Adrenal gland (tissue), 12 donors: Measurements from ENCODE around the gene SCFD2. TPM values are rescaled to one million over a fixed set of nuclear protein-coding genes. Genes with fewer than 3 reads are reported as not detected.

ENCODE experiments used
- DNase-seq, 7 donors: peaks; one replicate each; pipeline ENCODE4 v3.0.0-alpha.2; 2019 to 2020
- H3K27ac ChIP-seq, 5 donors: fragments of 200-600 bp; sonication (generic) in 4 of 5; 1 replicate in 3 of 5; 2 replicates in 2 of 5; pipeline versions ENCODE4 v1.5.1 to v1.8.0; 2016 to 2020; ENCODE audit warnings: mild to moderate bottlenecking in 1 of 5
- H3K27me3 ChIP-seq: fragments of 200-600 bp; 2 replicates; pipeline ENCODE4 v1.8.0; 2021
- H3K36me3 ChIP-seq, 2 donors: fragments of 200-600 bp; replicated peaks in 1 of 2; 1 replicate in 1 of 2; 2 replicates in 1 of 2; pipeline versions ENCODE4 v1.5.1 to v1.8.0; 2018 to 2022
- H3K4me1 ChIP-seq, 2 donors: fragments of 200-600 bp; replicated peaks in 1 of 2; 1 replicate in 1 of 2; 2 replicates in 1 of 2; pipeline versions ENCODE4 v1.5.1 to v1.8.0; 2018 to 2021
- H3K4me3 ChIP-seq, 4 donors: fragments of 200-600 bp; sonication (generic) in 3 of 4; one replicate each; pipeline ENCODE4 v1.5.1; 2016 to 2018
- H3K9me3 ChIP-seq, 3 donors: fragments of 200-600 bp; sonication (generic) in 1 of 3; replicated peaks in 1 of 3; 1 replicate in 2 of 3; 2 replicates in 1 of 3; pipeline versions ENCODE4 v1.5.1 to v1.8.0; 2016 to 2021
- POLR2A ChIP-seq, 2 donors: fragments of 450-650 bp; IDR thresholded peaks; one replicate each; pipeline ENCODE4 v1.6.1; 2017; ENCODE audit warnings: antibody characterized with exemption in 2 of 2, mild to moderate bottlenecking in 2 of 2, moderate library complexity in 1 of 2
- WGBS, 4 donors: extraction: QIAGEN DNeasy Blood & Tissue Kit in 2 of 4; methylation state at CpG; one replicate each; pipeline versions ENCODE4 v1.1.5 to v1.1.7; 2013 to 2017; 5-methylcytosine and 5-hydroxymethylcytosine counted together
- intact Hi-C, 2 donors: fragments of 100-400 bp; cut with DNase I; formaldehyde crosslinking; loops; one replicate each; pipeline versions ENCODE4 v1.14.1 to v1.15.0; 2022 to 2023
- polyA plus RNA-seq, 3 donors: library from polyadenylated mRNA; stranded (reverse); fragments of 200-250 nt in 2 of 3; fragments of 350-450 nt in 1 of 3; fragmentation: Illumina TruSeq in 1 of 3; extraction: RNeasy Lipid Tissue Mini Kit (QIAGEN cat#74804) in 1 of 3; gene quantifications; one replicate each; pipeline ENCODE4 v1.2.3, GENCODE V29; 2013 to 2014
- total RNA-seq, 9 donors: library from RNA; depleted of rRNA in 4 of 9; stranded (reverse); fragments of >200 nt in 4 of 9; fragments of 120-200 nt in 1 of 9; fragmentation: NEBNext Ultra II Directional in 1 of 9; extraction: Animal tissue kit (Norgen Biotek cat#: 25700) in 1 of 9; gene quantifications; one replicate each; pipeline versions ENCODE4 v1.1.0 to v1.2.4, GENCODE V29; 2013 to 2023
- TF ChIP-seq, protein P1 (sequence below), 6 experiments: fragments of 450-650 bp in 4 of 6; fragments of 200-600 bp in 2 of 6; sonication (generic) in 1 of 6; IDR thresholded peaks; 1 replicate in 5 of 6; 2 replicates in 1 of 6; pipeline versions ENCODE4 v1.5.1 to v1.8.0; 2016 to 2021; ENCODE audit warnings: antibody characterized with exemption in 6 of 6, mild to moderate bottlenecking in 2 of 6, moderate library complexity in 1 of 6
- donor health status: healthy with polysubstance abuse.
- donor health status: Bipolar disorder and iron deficiency.
- donor health status: DM: yes; HTN: yes; CAD: no.
- donor health status: DM: no; HTN: no; CAD: no.
- donor health status: DM: no; HTN: no; CAD: no.
- donor health status: DM: yes; HTN: yes; CAD: no.

The SCFD2 gene
- total and polyA plus RNA-seq, 12 donors = 5.2 to 34.9 (median 23.4) TPM

GRCh38 chr4:53068755-53069330 is 297.0 kb downstream of the SCFD2 start:
- intact Hi-C loops = no loop called here
- no peaks in the 10 kb centered on the region for H3K36me3 ChIP-seq
- H3K9me3 ChIP-seq = no peaks in the 10 kb centered on the region
- peak overlapping the region in 2 of 5 donors; percentile 22 to 31 for H3K27ac ChIP-seq
- 35 to 45% (median 40%) methylated on average over 3 of the region's 3 CpGs for WGBS, 4 donors
- no peaks in the 10 kb centered on the region for H3K27me3 ChIP-seq
- H3K4me3 ChIP-seq = no peak overlapping the region
- peak in 6 of 7 donors; percentile 29 to 67 (median 38) for DNase-seq
- H3K4me1 ChIP-seq = peaks cover 0 to 9% of the 10 kb centered on the region in 2 donors
- no peak for TF ChIP-seq POLR2A (IDR thresholded peaks at IDR 0.05)
- TF ChIP-seq, protein P1, sequence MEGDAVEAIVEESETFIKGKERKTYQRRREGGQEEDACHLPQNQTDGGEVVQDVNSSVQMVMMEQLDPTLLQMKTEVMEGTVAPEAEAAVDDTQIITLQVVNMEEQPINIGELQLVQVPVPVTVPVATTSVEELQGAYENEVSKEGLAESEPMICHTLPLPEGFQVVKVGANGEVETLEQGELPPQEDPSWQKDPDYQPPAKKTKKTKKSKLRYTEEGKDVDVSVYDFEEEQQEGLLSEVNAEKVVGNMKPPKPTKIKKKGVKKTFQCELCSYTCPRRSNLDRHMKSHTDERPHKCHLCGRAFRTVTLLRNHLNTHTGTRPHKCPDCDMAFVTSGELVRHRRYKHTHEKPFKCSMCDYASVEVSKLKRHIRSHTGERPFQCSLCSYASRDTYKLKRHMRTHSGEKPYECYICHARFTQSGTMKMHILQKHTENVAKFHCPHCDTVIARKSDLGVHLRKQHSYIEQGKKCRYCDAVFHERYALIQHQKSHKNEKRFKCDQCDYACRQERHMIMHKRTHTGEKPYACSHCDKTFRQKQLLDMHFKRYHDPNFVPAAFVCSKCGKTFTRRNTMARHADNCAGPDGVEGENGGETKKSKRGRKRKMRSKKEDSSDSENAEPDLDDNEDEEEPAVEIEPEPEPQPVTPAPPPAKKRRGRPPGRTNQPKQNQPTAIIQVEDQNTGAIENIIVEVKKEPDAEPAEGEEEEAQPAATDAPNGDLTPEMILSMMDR (IDR thresholded peaks at IDR 0.05) = no peak

GRCh38 chr4:53067125-53067802 is 298.6 kb downstream of the SCFD2 start:
- H3K4me1 ChIP-seq = peaks cover 8 to 9% of the 10 kb centered on the region in 2 donors
- H3K4me3 ChIP-seq = no peak overlapping the region
- H3K27me3 ChIP-seq = no peaks in the 10 kb centered on the region
- H3K9me3 ChIP-seq = no peaks in the 10 kb centered on the region
- DNase-seq = no peak
- 98 to 100% (median 99%) methylated on average over 2 of the region's 2 CpGs for WGBS, 4 donors
- H3K27ac ChIP-seq = no peak overlapping the region
- H3K36me3 ChIP-seq = no peaks in the 10 kb centered on the region
- intact Hi-C loops = no loop called here
- TF ChIP-seq, protein P1 (IDR thresholded peaks at IDR 0.05) = no peak
- TF ChIP-seq POLR2A (IDR thresholded peaks at IDR 0.05) = no peak

DNA sequence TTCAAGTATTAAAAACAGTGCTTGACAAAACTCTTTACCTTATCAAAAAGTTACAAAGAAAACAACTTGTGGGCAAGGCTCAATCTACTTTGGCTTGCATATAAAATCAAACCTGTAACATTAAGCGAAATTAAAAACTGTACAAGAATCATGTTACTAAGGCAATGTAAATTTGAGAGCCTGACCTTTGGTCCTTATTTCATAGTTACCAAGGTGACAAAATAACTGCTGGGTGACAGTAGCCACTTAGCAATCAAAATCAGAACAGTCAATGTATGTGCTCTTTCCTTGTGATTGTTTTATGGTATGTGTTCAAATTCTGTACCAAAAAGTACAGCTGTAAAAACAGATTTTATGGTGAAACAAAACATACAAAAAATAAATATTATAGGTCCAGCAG is 299.7 kb downstream of the SCFD2 start:
- WGBS, 4 donors = 91 to 98% (median 95%) methylated on average over 1 of the region's 1 CpG
- TF ChIP-seq, protein P1 (IDR thresholded peaks at IDR 0.05) = no peak
- no peak for TF ChIP-seq POLR2A (IDR thresholded peaks at IDR 0.05)
- H3K4me1 ChIP-seq = peaks cover 8 to 9% of the 10 kb centered on the region in 2 donors
- no peaks in the 10 kb centered on the region for H3K27me3 ChIP-seq
- intact Hi-C loops = no loop called here
- no peaks in the 10 kb centered on the region for H3K36me3 ChIP-seq
- no peaks in the 10 kb centered on the region for H3K9me3 ChIP-seq
- no peak overlapping the region for H3K4me3 ChIP-seq
- no peak overlapping the region for H3K27ac ChIP-seq
- DNase-seq = no peak

DNA sequence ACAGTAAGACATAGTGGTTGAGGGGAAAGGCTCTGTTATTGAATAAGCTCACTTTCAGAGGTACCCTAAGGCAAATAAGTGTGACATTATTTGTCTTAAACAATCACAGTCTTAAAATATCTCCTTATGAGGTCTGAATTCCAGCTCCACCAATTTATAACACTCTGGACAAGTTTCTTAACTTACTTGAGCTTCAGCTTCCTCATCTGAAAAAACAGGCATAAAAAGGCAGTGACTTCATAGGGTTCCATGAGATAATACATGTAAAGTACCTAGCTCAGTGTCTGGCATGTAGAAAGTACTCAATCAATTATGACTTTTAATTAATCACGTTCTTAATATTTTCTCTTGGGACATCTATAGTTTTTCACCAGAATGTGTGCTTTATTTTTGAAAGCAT is 301.3 kb downstream of the SCFD2 start:
- Histone ChIP-seq H3K27ac (no peak overlapping the region), H3K36me3 (no peaks in the 10 kb centered on the region), H3K9me3 (no peaks in the 10 kb centered on the region), H3K27me3 (no peaks in the 10 kb centered on the region), H3K4me1 (peaks cover 8 to 9% of the 10 kb centered on the region in 2 donors), H3K4me3 (no peak overlapping the region)
- WGBS, 4 donors = 0 to 91% (median 19%) methylated on average over 1 of the region's 1 CpG
- TF ChIP-seq POLR2A (IDR thresholded peaks at IDR 0.05) = no peak
- TF ChIP-seq, protein P1 (IDR thresholded peaks at IDR 0.05) = no peak
- no peak for DNase-seq
- intact Hi-C loops = no loop called here
